ENCODE results near the gene PPP2R2D.
A peak's percentile ranks its signal among the peaks of the same experiment; 100 is the strongest.

Gene PPP2R2D

DNA sequence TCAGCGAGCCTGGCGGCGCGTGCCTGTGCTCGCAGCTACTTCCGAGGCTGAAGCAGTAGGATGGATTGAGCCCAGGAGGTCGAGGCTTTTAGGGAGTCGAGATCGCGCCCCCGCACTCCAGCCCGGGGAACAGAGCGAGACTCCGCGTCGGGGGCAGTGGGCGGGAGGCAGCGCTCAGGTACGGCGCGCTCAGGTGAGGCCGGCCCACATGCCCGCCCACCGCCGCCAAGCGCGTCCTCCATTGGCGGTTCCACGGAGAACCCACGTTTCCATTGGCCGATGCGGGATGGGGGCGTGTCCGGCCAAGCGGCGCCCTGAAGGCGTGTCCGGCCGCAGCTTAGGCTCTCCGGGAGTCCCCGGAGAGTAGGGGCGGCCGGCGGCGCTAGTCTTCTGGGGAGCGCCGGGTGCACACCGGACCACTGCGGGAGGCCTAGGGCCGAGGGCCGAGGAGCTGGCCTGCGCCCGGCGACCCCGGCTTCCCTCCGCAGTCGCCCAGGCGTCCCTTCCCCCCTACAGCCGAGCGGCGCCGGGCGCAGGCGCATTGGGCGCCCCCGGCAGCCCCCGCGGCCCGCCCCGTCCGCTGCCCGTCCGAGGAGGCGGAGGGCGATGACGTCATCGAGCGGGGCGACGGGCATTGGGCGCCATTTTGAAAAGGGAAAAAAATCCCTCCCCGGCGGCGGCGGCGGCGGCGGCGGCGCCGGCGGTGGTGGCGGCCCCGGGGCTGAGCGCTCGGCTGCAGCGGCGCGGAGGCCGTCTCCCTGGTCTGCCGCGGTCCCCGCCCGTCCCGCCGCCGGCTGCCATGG lies at the start of gene PPP2R2D:
PPP2R2D (plus strand) TSS at position 659 of the 803 bp plus-strand sequence; CDS start at position 800, 141 bp downstream.
- FAIRE-seq = no peak
- DNase-seq (ENCODE audit: low spot score) = peak; percentile 71

DNA sequence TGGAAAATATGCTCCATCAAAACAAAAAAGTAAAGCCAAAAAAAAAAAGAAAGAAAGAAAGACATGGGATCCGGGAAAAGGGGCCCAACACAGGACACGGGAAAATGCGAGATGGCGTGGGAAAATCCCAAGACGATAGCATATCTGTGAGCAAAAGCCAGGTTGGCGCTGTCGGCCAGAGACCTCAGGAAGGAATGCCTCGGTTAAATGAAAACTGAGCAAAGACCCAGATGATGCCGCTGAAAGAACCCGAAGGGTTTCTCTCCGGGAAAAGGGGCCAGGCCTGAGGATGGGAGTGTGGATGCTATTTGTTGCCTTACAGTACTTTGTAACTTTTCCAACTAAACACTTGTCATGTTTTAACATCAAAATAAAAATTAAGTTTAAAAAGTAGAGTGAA lies 49.5 kb upstream of the PPP2R2D start:
- DNase-seq (ENCODE audit: low spot score) (no peak), FAIRE-seq (no peak)

DNA sequence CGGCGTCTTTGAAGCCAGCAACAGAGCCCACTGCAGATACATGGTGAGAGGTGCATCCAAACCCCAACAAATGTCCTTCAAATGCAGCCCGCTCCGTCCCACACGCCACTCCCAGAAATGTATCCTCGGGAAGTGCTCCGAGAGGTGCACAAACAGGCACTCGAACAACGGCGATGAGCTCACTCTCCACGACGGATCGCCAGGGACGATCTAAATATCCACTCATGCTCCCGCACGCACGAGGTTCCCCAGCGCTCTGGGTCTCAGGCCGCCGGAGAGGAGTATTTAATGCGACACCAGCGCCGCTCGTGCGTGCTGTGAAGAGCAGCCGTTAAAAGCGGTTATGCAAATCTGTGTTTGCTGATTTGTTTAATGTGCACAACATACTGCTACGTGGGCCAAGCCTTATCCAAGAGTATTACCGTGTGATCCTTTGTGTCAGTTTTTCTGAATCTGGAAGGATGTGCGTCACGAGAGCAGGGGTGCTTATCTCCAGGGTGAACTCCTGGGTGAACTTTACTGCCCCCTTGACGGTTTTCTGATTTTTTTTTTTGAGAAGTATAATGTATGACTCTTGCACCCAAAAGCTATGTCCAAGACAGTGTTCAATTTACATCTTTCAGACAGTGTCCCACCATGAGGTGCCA lies 48.5 kb upstream of the PPP2R2D start:
- FAIRE-seq (no peak), DNase-seq (ENCODE audit: low spot score) (no peak)

DNA sequence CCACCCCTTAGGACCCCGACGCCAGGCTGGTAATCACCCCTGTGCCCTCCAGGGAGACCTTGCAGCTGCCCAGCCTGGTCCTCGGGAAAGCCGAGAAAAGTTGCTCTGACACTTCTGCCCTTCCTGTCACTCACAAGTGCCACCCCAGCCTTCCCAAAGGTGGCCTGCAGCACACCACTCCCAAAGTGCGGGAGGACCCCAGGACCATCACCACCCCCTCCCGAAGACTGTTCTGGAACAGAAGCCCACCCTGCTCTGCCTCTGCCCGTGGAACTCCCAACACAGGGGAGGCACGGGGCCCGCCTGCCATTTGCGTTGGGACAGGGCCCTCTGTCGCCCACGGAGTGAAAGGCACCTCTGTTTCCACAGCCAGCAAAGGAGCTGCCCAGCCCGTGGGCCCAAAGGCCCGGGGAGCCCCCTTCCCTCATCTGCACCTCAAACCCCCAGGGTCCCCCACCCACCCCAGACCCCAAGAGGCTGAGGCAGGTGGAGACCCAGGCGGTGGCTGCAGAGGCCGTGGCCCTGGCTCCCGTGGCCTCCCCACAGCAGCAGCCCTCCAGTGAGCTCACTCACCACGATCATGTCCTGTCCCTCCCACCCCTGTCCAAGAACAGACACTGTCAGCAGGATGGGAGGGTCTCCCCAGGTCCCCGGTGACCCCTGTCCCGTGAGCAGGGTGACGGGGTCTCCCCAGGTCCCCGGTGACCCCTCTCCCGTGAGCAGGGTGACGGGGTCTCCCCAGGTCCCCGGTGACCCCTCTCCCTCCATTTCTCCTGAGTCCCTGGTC lies 47.8 kb upstream of the PPP2R2D start:
- DNase-seq (ENCODE audit: low spot score) = no peak
- FAIRE-seq = no peak

DNA sequence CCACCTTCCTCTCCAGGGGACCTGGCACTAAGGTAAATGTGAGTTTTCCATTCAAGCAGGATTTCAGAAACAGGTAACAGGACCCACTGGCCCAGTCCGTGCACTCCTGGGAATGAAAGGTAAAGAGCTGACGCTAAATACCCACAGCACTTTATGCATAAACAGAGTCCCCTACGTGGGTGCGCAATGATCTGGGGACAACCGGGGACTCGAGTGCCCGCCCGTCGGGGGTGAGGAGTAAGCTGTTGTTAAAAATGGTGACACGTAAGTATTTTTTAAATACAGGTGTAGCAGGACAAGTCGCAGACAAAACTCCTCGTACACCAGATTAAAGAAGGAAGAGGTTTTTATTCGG lies 47.2 kb upstream of the PPP2R2D start:
- DNase-seq (ENCODE audit: low spot score) = no peak
- no peak for FAIRE-seq

DNA sequence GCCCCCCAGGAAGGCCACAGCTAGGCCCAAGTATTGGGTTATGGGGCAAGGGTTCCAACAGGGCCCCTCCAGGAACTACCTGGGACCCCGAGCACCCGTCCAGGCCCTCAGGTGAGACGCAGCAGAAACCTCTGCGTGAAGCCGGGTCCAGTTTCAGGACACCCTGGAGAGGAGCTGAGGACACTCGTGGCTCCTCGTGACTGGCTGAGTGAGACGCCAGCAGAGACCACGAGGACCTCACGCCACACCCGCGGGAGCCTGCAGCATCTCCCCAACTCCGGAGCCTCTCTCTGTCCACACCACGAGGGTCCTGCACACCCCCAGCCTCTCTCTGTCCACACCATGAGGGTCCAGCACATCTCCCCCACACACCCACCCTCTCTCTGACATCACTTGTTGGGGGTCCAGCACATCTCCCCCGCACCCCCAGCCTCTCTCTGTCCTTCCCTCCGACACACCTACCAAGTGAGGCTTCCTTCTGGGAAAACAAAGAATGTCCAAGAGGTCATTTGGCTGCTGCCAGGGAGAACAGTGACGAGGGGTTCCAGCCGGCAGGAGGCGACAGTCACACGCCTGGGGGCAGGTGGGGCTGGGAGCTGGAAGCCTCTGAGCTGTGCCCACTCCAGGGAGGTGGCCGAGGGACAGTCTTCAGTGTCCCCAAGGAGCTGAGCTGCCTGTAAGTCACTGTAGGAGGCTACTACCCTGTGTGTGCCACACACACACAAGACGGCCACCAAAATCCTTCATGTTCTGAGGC lies 46.1 kb upstream of the PPP2R2D start:
- FAIRE-seq = no peak
- DNase-seq (ENCODE audit: low spot score) = no peak

DNA sequence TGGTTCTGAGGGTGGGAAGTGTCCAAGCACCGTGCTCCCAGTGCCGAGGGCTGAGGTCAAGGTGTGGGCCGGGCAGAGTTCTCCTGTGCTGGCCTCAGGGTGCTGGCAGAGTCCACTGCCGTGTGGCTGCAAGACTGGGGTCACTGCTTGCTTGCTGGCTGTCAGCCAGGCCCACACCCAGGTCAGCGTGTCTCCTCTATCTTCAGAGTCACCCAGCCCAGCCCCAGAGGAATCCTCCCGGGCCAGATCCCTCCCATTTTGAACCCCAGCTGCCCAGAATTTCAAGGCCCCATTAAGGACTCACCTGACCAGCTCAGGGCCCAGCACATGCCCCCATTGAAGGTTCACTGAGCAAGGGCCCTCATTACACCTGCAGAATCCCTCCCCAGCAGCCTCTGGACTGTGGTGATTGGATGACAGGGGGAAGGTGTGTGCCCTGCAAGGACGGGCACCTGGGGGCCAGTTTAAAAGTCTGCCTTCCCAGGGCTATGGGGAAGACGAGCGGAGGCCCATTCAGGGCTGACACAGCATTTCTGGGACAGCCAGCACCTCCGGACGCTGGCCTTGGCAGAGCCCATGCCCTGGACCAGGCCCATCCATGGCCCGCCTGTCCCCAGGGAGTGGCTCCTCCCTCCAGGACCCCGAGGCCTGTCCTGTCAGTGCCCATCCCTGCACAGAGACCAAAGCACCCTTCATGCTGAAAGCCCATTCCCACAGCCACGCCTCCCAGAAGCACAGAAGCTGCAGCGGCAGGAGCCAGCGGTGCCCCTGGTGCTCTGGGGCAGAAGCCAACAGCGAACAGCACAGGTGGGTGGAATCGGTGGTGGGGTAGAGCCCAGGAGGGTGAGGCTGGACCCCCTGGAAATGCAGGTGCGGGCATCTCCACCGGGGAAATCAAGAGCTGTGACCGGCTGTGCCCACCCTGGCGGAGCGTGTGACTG lies 45.1 kb upstream of the PPP2R2D start:
- FAIRE-seq = no peak
- DNase-seq (ENCODE audit: low spot score) = no peak

DNA sequence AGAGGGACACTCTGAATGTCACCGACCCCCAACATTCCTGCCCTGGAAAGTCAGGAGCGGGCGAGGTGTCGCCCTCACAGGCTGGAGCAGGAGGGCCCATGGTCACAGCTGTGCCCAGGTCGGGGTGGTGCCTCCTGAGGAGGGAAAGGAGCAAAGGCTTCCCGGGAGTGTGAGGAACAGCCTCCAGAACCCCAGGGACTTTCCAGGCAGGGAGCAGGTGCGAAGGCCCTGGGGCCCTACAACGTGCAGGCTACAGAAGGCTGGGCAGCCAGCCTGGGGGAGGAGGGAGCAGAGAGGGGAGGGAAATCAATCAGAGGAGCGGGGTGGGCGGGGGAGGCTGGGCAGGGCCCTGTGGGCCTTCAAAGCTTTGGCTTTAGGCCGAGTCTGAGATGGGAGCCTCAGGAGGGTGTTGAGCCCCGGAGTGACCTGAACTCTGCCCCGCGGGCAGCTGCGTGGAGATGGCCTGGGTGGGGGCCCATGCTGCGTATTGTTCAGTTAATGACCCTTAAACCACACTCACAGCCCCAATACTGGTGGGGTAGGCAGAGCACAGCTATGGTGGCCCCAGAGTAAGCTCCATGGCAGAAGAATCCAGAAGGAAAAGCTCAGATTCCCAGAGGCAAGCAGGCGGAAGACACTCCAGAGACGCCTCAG lies 44.2 kb upstream of the PPP2R2D start:
- DNase-seq (ENCODE audit: low spot score) (no peak), FAIRE-seq (no peak)

DNA sequence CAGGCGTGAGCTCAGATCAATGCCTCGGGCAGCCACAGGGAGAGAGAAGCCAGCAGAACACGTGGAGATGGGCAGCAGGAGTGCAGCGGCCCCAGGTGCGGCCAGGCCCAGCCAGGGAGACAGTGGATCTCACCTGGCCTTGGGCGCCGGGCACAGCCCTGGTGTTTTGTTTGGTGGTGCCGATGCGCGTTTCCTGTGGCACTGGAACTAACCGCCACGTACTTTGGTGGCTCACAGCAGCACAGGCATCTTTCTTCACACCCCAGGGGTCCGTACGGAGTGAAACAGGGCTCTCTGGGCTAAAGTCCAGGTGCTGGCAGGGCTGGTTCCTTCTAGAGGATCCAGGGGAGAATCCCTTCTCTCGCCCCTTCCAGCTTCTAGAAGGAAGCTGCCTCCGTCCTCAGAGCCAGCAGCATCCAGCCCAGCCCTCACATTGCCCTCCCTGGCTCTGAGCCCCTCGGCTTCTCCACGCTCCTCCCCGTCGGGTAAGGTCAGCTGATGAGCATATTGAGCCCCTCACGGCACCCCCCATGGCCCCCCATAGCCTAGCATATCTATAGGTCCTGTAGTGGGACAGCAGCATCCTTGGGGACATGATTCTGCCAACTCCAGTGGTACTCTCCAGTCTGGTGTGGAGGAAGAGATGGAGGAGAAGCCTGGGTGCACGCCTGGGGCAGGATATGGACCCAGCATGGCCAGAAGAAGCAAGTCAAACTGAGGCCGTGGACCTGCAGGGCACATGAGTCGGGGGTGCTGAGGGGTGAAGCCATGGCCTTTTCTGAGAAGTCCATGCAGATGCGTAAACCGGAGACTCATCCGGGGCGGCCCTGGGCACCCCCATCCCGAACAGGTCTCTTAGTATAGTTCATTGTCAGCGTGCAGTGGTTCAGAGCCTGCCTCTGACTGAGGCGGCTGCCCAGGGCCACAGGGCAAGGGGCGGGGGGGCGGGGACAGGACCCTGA lies 43.4 kb upstream of the PPP2R2D start:
- no peak for DNase-seq (ENCODE audit: low spot score)
- FAIRE-seq = no peak

DNA sequence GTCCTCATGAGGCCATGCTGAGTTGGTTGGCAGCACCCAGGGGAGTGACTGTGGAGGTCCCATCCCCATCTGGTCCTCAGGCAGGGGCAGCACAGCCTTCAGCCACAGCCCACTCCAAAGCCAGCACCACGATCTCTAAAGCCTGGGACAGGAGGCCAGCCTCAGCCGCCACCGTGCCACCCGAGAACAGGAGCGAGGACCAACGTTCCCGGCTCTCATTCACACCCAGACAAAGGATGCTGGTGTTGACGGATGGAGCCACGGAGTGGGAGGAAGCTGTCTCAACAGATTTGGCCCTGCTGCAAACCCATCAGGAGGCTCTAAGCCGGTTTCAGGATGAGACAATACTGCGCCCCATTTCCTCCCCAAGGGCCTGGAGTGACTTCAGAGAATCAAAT lies 42.7 kb upstream of the PPP2R2D start:
- FAIRE-seq (no peak), DNase-seq (ENCODE audit: low spot score) (no peak)

DNA sequence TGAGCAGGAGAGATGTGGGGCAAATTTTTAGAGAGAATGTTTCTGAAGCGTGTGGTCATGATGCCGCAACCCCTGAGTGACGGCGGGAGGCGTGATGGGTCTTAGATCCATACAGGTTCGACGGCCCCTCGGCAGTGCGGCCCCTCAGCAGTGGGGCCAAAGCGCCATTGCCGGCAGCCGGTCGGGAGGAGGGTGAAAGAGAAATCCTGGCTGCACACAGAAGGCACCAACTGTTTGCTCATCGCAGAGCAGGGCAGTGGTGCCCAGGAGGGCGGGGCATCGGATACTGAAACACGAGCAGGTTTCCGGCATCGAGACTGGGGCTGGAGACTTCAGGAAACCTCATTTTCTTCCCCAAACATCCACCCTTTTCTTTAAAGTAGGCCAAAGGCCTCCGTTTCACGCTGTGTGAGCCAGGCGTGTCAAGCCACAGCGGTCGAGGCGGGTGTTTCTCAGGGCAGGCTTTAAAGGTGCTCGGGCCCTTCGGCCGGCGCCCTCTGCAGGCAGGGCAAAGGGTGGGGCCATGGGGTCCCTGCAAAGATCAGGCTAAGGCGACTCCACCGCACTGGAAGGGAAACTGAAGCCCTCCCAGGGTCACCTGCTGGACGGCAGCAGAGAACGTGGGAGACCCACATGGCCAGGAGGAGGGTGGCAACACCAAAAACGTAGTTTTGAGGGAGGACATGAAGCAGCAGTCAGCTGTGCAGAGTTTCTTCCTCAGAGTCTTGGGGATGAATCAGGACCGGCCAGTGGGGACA lies 42.0 kb upstream of the PPP2R2D start:
- FAIRE-seq (no peak), DNase-seq (ENCODE audit: low spot score) (no peak)

DNA sequence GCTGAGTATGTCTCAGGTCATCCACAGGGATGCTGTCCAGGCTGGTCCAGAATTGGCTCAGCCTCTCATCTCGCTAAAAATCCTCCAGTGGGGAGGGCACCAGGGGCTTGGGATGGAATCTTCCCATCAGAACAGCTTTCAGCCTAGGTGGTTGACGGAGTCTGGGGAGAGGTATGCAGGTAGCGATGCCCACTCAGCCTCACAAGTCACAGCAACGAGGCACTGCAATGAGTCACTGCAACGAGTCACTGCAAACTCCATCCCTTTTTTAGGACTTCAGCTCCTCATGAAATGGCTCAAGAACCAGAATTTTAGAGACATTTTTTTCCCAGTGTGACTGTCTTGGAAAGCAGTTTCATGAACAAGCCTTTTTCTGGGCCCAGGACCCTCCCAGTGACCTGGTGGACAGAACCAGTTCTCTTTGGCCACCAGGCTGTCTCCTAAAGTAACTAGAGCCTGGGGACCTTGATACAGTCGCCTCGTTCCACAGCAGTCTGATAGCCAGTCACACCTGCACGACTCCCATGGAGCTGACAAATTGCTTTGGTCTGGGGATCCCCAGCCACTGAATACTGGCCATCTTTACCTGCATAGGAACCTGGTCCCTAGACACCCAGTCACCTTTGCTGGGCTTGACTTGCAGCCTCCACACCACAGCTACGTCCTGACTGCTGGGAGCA lies 41.3 kb upstream of the PPP2R2D start:
- FAIRE-seq (no peak), DNase-seq (ENCODE audit: low spot score) (no peak)

DNA sequence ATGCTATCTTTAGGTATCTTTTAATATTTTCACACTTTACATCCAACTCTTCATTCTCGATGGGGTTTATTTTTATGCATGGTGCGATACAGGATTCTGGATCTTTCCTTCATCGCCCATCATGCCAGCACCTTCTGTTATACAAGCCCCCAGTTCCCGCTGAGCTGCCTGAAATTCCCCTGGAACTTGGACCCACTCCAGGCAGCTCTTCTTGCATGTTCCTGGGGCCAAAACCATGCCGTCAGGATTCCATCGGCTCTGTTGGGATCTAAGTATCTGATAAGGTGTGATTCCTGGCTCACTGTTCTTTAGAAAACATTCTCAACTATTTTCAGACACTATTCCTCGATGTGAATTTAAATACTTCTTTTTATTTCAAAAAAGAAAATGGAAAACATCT lies 40.5 kb upstream of the PPP2R2D start:
- DNase-seq (ENCODE audit: low spot score) (no peak), FAIRE-seq (no peak)

DNA sequence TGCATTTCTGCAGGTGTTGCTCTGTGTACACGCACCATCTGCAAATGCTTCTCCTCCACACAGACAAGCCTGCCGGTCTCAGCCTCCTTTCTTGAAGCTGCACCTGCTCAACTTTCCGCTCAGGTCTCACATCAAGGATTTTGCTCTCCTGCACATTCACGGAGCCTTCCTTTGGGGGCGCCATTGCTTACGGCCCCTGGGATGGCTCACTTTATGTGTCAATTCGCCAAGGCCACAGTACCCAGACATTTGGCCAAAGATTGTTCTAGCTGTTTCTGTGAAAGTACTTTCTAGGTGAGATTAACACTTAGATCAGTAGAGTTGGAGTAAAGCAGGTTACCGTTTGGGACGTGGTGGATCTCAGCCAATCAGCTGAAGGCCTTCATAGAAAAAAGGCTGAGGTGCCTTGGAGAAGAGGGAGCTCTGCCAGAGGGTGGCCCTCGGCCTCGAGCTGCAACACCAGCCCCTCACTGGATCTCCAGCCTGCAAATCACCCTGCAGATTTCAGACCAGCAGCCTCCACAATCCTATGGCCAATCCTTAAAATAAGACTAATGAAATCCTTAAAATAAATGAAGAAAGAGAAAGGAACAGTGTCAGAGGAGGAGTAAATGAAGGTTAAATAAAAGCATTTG lies 39.9 kb upstream of the PPP2R2D start:
- DNase-seq (ENCODE audit: low spot score) (no peak), FAIRE-seq (no peak)

DNA sequence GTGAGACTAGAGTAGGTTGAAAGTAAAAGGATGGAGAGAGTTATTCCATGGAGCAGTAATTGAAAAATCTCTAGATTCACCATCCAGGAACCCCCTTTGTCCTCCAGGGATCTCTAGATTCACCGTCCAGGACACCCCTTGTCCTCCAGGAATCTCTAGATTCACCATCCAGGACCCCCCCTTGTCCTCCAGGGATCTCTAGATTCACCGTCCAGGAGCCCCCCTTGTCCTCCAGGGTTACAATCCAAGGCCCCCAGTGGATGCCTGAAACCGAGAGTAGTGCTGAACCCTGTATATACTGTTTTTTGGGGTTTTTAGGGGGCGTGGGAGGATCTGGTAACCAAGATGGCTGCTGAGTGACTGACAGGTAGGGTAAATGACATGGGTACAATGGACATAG lies 38.3 kb upstream of the PPP2R2D start:
- FAIRE-seq = no peak
- DNase-seq (ENCODE audit: low spot score) = no peak

DNA sequence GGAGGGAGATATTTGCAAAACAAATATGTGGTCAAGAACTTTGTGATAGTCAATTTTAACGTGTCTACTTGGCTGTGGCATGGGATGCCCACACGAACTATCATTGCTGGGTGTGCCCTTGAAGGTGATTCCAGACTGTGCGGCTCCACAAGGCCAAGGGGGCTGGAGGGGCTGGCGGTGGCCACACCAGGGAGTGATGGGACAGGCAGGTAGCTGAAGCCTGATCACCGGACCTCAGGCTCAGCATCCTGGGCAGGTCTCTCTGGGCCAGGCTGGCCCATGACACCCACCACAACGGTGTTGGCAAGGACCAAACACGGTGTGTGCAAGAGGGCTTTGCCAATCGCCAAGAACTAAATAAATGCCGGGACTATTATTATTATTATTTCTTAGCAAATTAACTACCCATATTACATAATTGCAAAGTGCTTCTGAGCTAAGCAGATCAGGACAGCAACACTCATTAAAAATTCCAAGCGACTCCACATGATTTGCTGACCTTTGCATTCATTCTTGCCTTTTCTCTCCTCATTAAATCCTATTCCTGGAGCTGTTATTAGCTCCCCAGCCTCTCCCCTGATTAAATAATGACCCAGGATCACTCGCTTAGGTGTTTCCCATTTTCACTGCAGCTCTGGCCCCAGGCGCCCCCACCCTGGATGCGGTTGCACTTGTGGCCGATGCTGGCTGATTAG lies 35.4 kb upstream of the PPP2R2D start:
- FAIRE-seq (no peak), DNase-seq (ENCODE audit: low spot score) (no peak)
